GM12878 (cell line): ENCODE measurements around the gene ZNF827. TPM values are rescaled to one million over a fixed set of nuclear protein-coding genes. Genes with fewer than 3 reads are reported as not detected.
A peak's percentile ranks its signal among the peaks of the same experiment; 100 is the strongest.
"Not testable (repeated sequence)": the region's sequence is repeated elsewhere in the genome, so short reads cannot be mapped to it uniquely, and the experiment has no call there.

Experiments
- ATAC-seq: fragments of 200-7000 bp; cut with Tn5 transposase; 3 replicates; pipeline ENCODE4 v1.9.1; 2020; ENCODE audit warnings: mild to moderate bottlenecking, moderate library complexity
- BruUV-seq: library from RNA; stranded (reverse); fragments of 400-500 nt; replicated peaks from 2 replicates; lab custom pipeline; 2021; lab: Mats Ljungman, UMichigan
- CTCF ChIA-PET: fragments of 300-600 bp; sonication (Branson Sonifier 250); formaldehyde crosslinking; extraction: SDS; loops from one replicate; lab custom pipeline; 2021; ENCODE audit warnings: inconsistent platforms; lab: Yijun Ruan, JAX
- POLR2A ChIA-PET: fragments of 350-600 bp; formaldehyde crosslinking; extraction: SDS; loops from one replicate; lab custom pipeline; 2021; ENCODE audit warnings: inconsistent platforms; lab: Charles Lee
- RAD21 ChIA-PET: fragments of 300-600 bp; sonication (Branson Sonifier 250); formaldehyde crosslinking; loops from one replicate; lab custom pipeline; 2023; ENCODE audit warnings: antibody characterized with exemption; ENCODE audit not compliant: unreplicated experiment; lab: Charles Lee
- SMC1A ChIA-PET: fragments of 300-600 bp; sonication (Branson Sonifier 250); formaldehyde crosslinking; loops from one replicate; lab custom pipeline; 2023; ENCODE audit not compliant: unreplicated experiment, uncharacterized antibody; lab: Charles Lee
- DNase-seq: peaks from one replicate; pipeline ENCODE4 v3.0.0-alpha.2; 2011; ENCODE audit warnings: low read depth, low spot score
- FAIRE-seq: peaks from 3 replicates; lab custom pipeline; 2011; peaks lifted over from hg19 to GRCh38; lab: Jason Lieb, UNC
- H2AFZ ChIP-seq: 2 replicates; pipeline ENCODE4 v1.6.0; 2011; ENCODE audit warnings: low read depth, low read length, control low read depth; ENCODE audit not compliant: control insufficient read depth
- H3K27ac ChIP-seq: 2 replicates; pipeline ENCODE4 v1.5.1; 2011; ENCODE audit warnings: control low read depth; ENCODE audit not compliant: control insufficient read depth, insufficient read depth
- H3K27me3 ChIP-seq, 2 experiments: replicated peaks in 1 of 2; 2 replicates each; pipeline versions ENCODE4 v1.6.0 to v1.6.1; 2011; ENCODE audit warnings: low read length in 1 of 2; ENCODE audit not compliant: control insufficient read depth in 2 of 2, insufficient read depth in 2 of 2
- H3K36me3 ChIP-seq, 2 experiments: 2 replicates each; pipeline ENCODE4 v1.5.1; 2011; ENCODE audit warnings: low read length in 1 of 2; ENCODE audit not compliant: control insufficient read depth in 2 of 2, insufficient read depth in 2 of 2
- H3K4me1 ChIP-seq: 2 replicates; pipeline ENCODE4 v1.6.1; 2011; ENCODE audit warnings: mild to moderate bottlenecking, low read length, moderate library complexity, mixed read lengths; ENCODE audit not compliant: control insufficient read depth, insufficient read depth
- H3K4me2 ChIP-seq: 2 replicates; pipeline ENCODE4 v1.6.0; 2011; ENCODE audit warnings: control low read depth; ENCODE audit not compliant: control insufficient read depth, insufficient read depth
- H3K4me3 ChIP-seq: fragments of 200-600 bp; sonication (generic); 2 replicates; pipeline ENCODE4 v1.5.1; 2016
- H3K79me2 ChIP-seq: 2 replicates; pipeline ENCODE4 v1.6.0; 2011; ENCODE audit warnings: low read length; ENCODE audit not compliant: control insufficient read depth, insufficient read depth
- H3K9ac ChIP-seq: 2 replicates; pipeline ENCODE4 v1.8.0; 2011; ENCODE audit warnings: low read length, control low read depth, mixed read lengths; ENCODE audit not compliant: control insufficient read depth, insufficient read depth
- H3K9me3 ChIP-seq: replicated peaks from 3 replicates; pipeline ENCODE4 v1.5.1; 2011; ENCODE audit warnings: mild to moderate bottlenecking, low read length; ENCODE audit not compliant: control insufficient read depth, insufficient read depth
- H4K20me1 ChIP-seq: 2 replicates; pipeline ENCODE4 v1.6.0; 2011; ENCODE audit not compliant: control insufficient read depth, insufficient read depth
- IRF4 ChIP-seq: IDR thresholded peaks from 2 replicates; pipeline ENCODE4 v1.6.1; 2011; ENCODE audit warnings: low read depth, low read length
- JUNB ChIP-seq: IDR thresholded peaks from 2 replicates; pipeline ENCODE4 v1.6.1; 2016; ENCODE audit warnings: antibody characterized with exemption, mild to moderate bottlenecking
- NFIC ChIP-seq: IDR thresholded peaks from 2 replicates; pipeline ENCODE4 v1.6.1; 2012; ENCODE audit warnings: low read depth, mild to moderate bottlenecking, inconsistent platforms, low read length, moderate library complexity
- NFYA ChIP-seq: IDR thresholded peaks from 2 replicates; pipeline ENCODE4 v1.6.1; 2011; ENCODE audit warnings: low read depth, mild to moderate bottlenecking, low read length, improper control_type of control experiment, borderline replicate concordance
- POLR2AphosphoS2 ChIP-seq: IDR thresholded peaks from 2 replicates; pipeline ENCODE4 v1.6.1; 2011; ENCODE audit warnings: low read depth, mild to moderate bottlenecking, low read length, improper control_type of control experiment, moderate library complexity
- SMAD1 ChIP-seq: fragments of 450-650 bp; IDR thresholded peaks from 2 replicates; pipeline ENCODE4 v1.6.1; 2018; ENCODE audit warnings: mild to moderate bottlenecking, low read depth; ENCODE audit not compliant: partially characterized antibody
- SMAD5 ChIP-seq: IDR thresholded peaks from 2 replicates; pipeline ENCODE4 v1.6.1; 2016; ENCODE audit warnings: antibody characterized with exemption, low read depth
- SRF ChIP-seq, 2 experiments: IDR thresholded peaks; 2 replicates each; pipeline ENCODE4 v1.6.1; 2011; ENCODE audit warnings: low read depth in 2 of 2, low read length in 2 of 2, mild to moderate bottlenecking in 1 of 2, moderate library complexity in 1 of 2
- STAT1 ChIP-seq: fragments of 450-650 bp; conservative IDR thresholded peaks from 2 replicates; pipeline ENCODE4 v1.6.1; 2014; ENCODE audit warnings: antibody characterized with exemption, mild to moderate bottlenecking
- ZNF217 ChIP-seq: fragments of 450-650 bp; IDR thresholded peaks from 2 replicates; pipeline ENCODE4 v1.6.1; 2017; ENCODE audit warnings: antibody characterized with exemption, mild to moderate bottlenecking
- WGBS: methylation state at CpG from one replicate; pipeline ENCODE4 v1.1.6; 2016; ENCODE audit warnings: low lambda C conversion rate; ENCODE audit not compliant: insufficient replicate concordance, insufficient coverage; ENCODE audit errors: missing lambda C conversion rate; 5-methylcytosine and 5-hydroxymethylcytosine counted together
- in situ Hi-C: fragments of 300-500 bp; cut with MboI; formaldehyde crosslinking; loops from 9 replicates; pipeline ENCODE4 v1.14.3; 2018; ENCODE audit warnings: mixed read lengths
- intact Hi-C: fragments of 100-400 bp; cut with micrococcal nuclease; formaldehyde crosslinking; loops from one replicate; pipeline ENCODE4 v1.14.2; 2022; ENCODE audit not compliant: unreplicated experiment
- polyA plus RNA-seq, 11 experiments: library from polyadenylated mRNA; depleted of rRNA in 4 of 11; unstranded in 6 of 11; stranded (reverse) in 5 of 11; fragments of >200 nt; fragmentation: Nextera tagmentation in 4 of 11; fragmentation: Illumina TruSeq in 1 of 11; extraction: Ambion mirVana in 4 of 11; extraction: Trizol in 1 of 11; gene quantifications; 1 replicate in 1 of 11; 2 replicates in 10 of 11; pipeline versions ENCODE4 v1.2.1 to v1.2.3, GENCODE V29; 2011 to 2016; ENCODE audit warnings: inconsistent platforms in 2 of 11, missing spikeins in 2 of 11, low read depth in 1 of 11
- total RNA-seq, 4 experiments: library from RNA; depleted of rRNA in 3 of 4; stranded (reverse); fragments of >200 nt in 3 of 4; fragmentation: Illumina TruSeq in 1 of 4; extraction: Trizol in 1 of 4; gene quantifications; 2 replicates each; pipeline versions ENCODE4 v1.2.1 to v1.2.3, GENCODE V29; 2013 to 2021
- TF ChIP-seq, protein P1 (sequence below): fragments of 450-650 bp; IDR thresholded peaks from 2 replicates; pipeline ENCODE4 v1.6.1; 2018; ENCODE audit warnings: borderline replicate concordance, mild to moderate bottlenecking; ENCODE audit not compliant: partially characterized antibody
- TF ChIP-seq, protein P2 (sequence below), 3 experiments: IDR thresholded peaks in 2 of 3; conservative IDR thresholded peaks in 1 of 3; 2 replicates each; pipeline ENCODE4 v1.5.1; 2011; ENCODE audit warnings: low read depth in 3 of 3, low read length in 3 of 3, mild to moderate bottlenecking in 3 of 3, control low read depth in 2 of 3, moderate library complexity in 2 of 3, inconsistent platforms in 1 of 3, mixed read lengths in 1 of 3; ENCODE audit not compliant: control insufficient read depth in 2 of 3, insufficient read depth in 1 of 3; ENCODE audit errors: extremely low read depth in 1 of 3

Gene ZNF827
- total and polyA plus RNA-seq, 10 of the 15 experiments (the other 5 are each of a cell fraction or from before 2014, with no cell fraction given) = 3.8 to 31.5 (median 13.6) TPM

DNA sequence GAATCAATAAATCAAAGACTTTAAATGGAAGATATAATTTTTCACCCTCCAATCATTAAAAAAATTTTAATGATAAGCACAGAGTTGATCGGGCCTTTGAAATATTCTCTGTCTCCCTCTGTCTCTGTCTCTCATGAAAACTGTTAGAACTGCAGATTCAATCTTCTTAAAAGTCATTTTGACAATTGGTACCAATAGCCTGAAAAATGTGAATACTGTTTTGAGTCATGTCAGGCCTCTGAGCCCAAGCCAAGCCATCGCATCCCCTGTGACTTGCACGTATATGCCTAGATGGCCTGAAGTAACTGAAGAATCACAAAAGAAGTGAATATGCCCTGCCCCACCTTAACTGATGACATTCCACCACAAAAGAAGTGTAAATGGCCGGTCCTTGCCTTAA is 106.2 kb downstream of the ZNF827 start:
- intact Hi-C loops, H3K27me3 ChIP-seq, H3K4me2 ChIP-seq, H3K79me2 ChIP-seq, BruUV-seq, H3K9me3 ChIP-seq, H2AFZ ChIP-seq, H3K9ac ChIP-seq, H3K36me3 ChIP-seq, H3K4me3 ChIP-seq, H4K20me1 ChIP-seq, CTCF ChIA-PET, FAIRE-seq, DNase-seq, RAD21 ChIA-PET, in situ Hi-C loops: not testable (repeated sequence)
- ChIA-PET SMC1A (interaction anchor here (3.5 kb wide), 1 partner anchor 12 kb away, joined by 15 read pairs; no protein-coding TSS in a partner anchor), POLR2A (interaction anchor here (1.6 kb wide), 1 partner anchor 104 kb away, joined by 3 read pairs; no protein-coding TSS in a partner anchor)
- 35% methylated on average over 4 of the region's 4 CpGs for WGBS
- H3K27ac ChIP-seq = 0 out of 2 replicates have a peak overlapping the region, but pooled peaks have one; percentile 37
- peak; percentile 6 for ATAC-seq
- H3K4me1 ChIP-seq = peaks cover 30% of the 10 kb centered on the region
- 0 out of 2 replicates have a peak, but pooled peaks have one; percentile 24 for TF ChIP-seq NFIC
- TF ChIP-seq JUNB = peak; percentile 73
- TF ChIP-seq IRF4 = 0 out of 2 replicates have a peak, but pooled peaks have one; percentile 16
- TF ChIP-seq, all 136 proteins: peak for 3; not testable (repeated sequence) for 133

DNA sequence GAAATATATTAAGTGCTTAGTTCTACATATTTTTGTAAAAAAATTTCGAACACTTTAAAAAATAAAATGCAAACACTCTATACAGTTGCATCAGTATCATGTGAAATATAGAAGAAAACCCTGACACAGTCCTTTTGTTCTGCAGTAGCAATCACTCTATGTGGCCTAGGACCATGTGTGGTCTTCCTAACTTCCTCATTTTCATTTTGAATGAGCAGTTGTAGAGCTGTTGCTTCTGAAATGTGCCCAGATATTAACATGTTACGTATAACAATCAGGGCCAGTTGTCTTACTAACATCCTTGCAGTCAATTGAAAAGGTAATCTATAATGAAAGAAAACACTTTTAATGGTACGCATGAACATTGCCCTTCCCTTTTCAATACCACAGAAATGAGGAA is 107.9 kb downstream of the ZNF827 start:
- peak overlapping the region; percentile 77 for H3K27ac ChIP-seq
- H3K9ac ChIP-seq = peak overlapping the region; percentile 10; the same call in 1 of the 2 replicates
- DNase-seq (no peak), ATAC-seq (peak; percentile 79), FAIRE-seq (no peak)
- H3K9me3 ChIP-seq = no peaks in the 10 kb centered on the region
- H3K4me1 ChIP-seq = peaks cover 30% of the 10 kb centered on the region
- 28% methylated on average over 3 of the region's 3 CpGs for WGBS
- H3K79me2 ChIP-seq = peaks cover 5% of the 10 kb centered on the region
- ChIA-PET RAD21 (interaction anchor here (0.7 to 2.4 kb wide), 8 partner anchors 11 to 207 kb away, joined by 3 to 23 read pairs (median 4); partner anchors contain the start of gene ZNF827), SMC1A (interaction anchor here (0.7 to 3.5 kb wide), 11 partner anchors 10 to 211 kb away, joined by 3 to 19 read pairs (median 3); partner anchors contain the start of gene MMAA), POLR2A (interaction anchor here (1.5 to 2.2 kb wide), 3 partner anchors 22 to 105 kb away, joined by 3 to 7 read pairs (median 3); no protein-coding TSS in a partner anchor), CTCF (interaction anchor here (1.5 kb wide), 2 partner anchors 9 to 14 kb away, joined by 4 to 5 read pairs; no protein-coding TSS in a partner anchor)
- intact Hi-C loops (loop anchor here (2.0 kb wide), 1 partner anchor 106 kb away; no protein-coding TSS in a partner anchor), in situ Hi-C loops (no loop called here)
- H4K20me1 ChIP-seq = no peaks in the 10 kb centered on the region
- H2AFZ ChIP-seq = no peak overlapping the region
- H3K4me2 ChIP-seq = peak overlapping the region; percentile 54; the same call in 1 of the 2 replicates
- H3K36me3 ChIP-seq = peaks cover 0 to 15% of the 10 kb centered on the region in 2 experiments; a peak in 3 of 4 replicates
- H3K4me3 ChIP-seq = 0 out of 2 replicates have a peak overlapping the region, but pooled peaks have one; percentile 16
- no TSS peak for BruUV-seq
- H3K27me3 ChIP-seq = no peaks in the 10 kb centered on the region
- TF ChIP-seq POLR2AphosphoS2 (no peak), ZNF217 (no peak), SMAD1 (no peak), NFYA (no peak), SMAD5 (no peak), SRF (IDR thresholded peaks at IDR 0.05; ENCODE audit: low read depth in 2 of 2, low read length in 2 of 2) (no peak), STAT1 (no peak)
- TF ChIP-seq, protein P1, sequence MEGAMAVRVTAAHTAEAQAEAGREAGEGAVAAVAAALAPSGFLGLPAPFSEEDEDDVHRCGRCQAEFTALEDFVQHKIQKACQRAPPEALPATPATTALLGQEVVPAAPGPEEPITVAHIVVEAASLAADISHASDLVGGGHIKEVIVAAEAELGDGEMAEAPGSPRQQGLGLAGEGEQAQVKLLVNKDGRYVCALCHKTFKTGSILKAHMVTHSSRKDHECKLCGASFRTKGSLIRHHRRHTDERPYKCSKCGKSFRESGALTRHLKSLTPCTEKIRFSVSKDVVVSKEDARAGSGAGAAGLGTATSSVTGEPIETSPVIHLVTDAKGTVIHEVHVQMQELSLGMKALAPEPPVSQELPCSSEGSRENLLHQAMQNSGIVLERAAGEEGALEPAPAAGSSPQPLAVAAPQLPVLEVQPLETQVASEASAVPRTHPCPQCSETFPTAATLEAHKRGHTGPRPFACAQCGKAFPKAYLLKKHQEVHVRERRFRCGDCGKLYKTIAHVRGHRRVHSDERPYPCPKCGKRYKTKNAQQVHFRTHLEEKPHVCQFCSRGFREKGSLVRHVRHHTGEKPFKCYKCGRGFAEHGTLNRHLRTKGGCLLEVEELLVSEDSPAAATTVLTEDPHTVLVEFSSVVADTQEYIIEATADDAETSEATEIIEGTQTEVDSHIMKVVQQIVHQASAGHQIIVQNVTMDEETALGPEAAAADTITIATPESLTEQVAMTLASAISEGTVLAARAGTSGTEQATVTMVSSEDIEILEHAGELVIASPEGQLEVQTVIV = no peak
- TF ChIP-seq, protein P2, sequence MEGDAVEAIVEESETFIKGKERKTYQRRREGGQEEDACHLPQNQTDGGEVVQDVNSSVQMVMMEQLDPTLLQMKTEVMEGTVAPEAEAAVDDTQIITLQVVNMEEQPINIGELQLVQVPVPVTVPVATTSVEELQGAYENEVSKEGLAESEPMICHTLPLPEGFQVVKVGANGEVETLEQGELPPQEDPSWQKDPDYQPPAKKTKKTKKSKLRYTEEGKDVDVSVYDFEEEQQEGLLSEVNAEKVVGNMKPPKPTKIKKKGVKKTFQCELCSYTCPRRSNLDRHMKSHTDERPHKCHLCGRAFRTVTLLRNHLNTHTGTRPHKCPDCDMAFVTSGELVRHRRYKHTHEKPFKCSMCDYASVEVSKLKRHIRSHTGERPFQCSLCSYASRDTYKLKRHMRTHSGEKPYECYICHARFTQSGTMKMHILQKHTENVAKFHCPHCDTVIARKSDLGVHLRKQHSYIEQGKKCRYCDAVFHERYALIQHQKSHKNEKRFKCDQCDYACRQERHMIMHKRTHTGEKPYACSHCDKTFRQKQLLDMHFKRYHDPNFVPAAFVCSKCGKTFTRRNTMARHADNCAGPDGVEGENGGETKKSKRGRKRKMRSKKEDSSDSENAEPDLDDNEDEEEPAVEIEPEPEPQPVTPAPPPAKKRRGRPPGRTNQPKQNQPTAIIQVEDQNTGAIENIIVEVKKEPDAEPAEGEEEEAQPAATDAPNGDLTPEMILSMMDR (IDR thresholded peaks at IDR 0.05 in 2 of 3, conservative IDR thresholded peaks at IDR 0.05 in 1 of 3; ENCODE audit: control insufficient read depth in 2 of 3, extremely low read depth in 1 of 3, insufficient read depth in 1 of 3, low read depth in 3 of 3, low read length in 3 of 3) = no peak
